ENCODE data around the gene NOD1. TPM values are rescaled to one million over a fixed set of nuclear protein-coding genes. Genes with fewer than 3 reads are reported as not detected.
"Not testable (repeated sequence)": the region's sequence is repeated elsewhere in the genome, so short reads cannot be mapped to it uniquely, and the experiment has no call there.

Gene NOD1
- total RNA-seq, 1 experiment from 2014 or later, result 8.1 TPM

- intact Hi-C loops (cut with micrococcal nuclease; ENCODE audit: unreplicated experiment) (no loop called here), in situ Hi-C loops (cut with HindIII; ENCODE audit: low pct_unique_long_range_greater_than_20kb, low sequenced_read_pairs) (no loop called here)
- H3K4me1 ChIP-seq (ENCODE audit: control insufficient read depth, insufficient read depth, low read length), result no peaks in the 10 kb centered on the region
- H3K27me3 ChIP-seq (ENCODE audit: control insufficient read depth, insufficient read depth, low read length), result no peaks in the 10 kb centered on the region; the same call in 1 of the 2 replicates
- POLR2A ChIA-PET, result no interaction called here
- H3K9me3 ChIP-seq (ENCODE audit: control insufficient read depth, insufficient read depth, low read depth, low read length), result no peaks in the 10 kb centered on the region
- no peak for ATAC-seq
- H3K4me3 ChIP-seq (ENCODE audit: low read depth in 2 of 2, low read length in 2 of 2), result no peak overlapping the region
- no TSS peak for BruUV-seq (replicated peaks)
- no peak for DNase-seq (ENCODE audit: low read depth, low spot score)
- TF ChIP-seq TCF7L2 (IDR thresholded peaks at IDR 0.05; ENCODE audit: low read depth, low read length), result no peak
- no peak for TF ChIP-seq POLR2AphosphoS5 (IDR thresholded peaks at IDR 0.05; ENCODE audit: low read depth, low read length)
- TF ChIP-seq, protein P1, sequence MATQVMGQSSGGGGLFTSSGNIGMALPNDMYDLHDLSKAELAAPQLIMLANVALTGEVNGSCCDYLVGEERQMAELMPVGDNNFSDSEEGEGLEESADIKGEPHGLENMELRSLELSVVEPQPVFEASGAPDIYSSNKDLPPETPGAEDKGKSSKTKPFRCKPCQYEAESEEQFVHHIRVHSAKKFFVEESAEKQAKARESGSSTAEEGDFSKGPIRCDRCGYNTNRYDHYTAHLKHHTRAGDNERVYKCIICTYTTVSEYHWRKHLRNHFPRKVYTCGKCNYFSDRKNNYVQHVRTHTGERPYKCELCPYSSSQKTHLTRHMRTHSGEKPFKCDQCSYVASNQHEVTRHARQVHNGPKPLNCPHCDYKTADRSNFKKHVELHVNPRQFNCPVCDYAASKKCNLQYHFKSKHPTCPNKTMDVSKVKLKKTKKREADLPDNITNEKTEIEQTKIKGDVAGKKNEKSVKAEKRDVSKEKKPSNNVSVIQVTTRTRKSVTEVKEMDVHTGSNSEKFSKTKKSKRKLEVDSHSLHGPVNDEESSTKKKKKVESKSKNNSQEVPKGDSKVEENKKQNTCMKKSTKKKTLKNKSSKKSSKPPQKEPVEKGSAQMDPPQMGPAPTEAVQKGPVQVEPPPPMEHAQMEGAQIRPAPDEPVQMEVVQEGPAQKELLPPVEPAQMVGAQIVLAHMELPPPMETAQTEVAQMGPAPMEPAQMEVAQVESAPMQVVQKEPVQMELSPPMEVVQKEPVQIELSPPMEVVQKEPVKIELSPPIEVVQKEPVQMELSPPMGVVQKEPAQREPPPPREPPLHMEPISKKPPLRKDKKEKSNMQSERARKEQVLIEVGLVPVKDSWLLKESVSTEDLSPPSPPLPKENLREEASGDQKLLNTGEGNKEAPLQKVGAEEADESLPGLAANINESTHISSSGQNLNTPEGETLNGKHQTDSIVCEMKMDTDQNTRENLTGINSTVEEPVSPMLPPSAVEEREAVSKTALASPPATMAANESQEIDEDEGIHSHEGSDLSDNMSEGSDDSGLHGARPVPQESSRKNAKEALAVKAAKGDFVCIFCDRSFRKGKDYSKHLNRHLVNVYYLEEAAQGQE (IDR thresholded peaks at IDR 0.05; ENCODE audit: insufficient read depth in 1 of 2, low read depth in 2 of 2, low read length in 1 of 2), result no peak
- H3K36me3 ChIP-seq (ENCODE audit: control insufficient read depth, insufficient read depth, low read length), result no peaks in the 10 kb centered on the region
- no peak overlapping the region for H3K27ac ChIP-seq (ENCODE audit: low read length)
- CTCF ChIA-PET, result no interaction called here
Measured at GRCh38 chr7:30485667-30486066, 7.1 kb upstream of the NOD1 start.

DNA sequence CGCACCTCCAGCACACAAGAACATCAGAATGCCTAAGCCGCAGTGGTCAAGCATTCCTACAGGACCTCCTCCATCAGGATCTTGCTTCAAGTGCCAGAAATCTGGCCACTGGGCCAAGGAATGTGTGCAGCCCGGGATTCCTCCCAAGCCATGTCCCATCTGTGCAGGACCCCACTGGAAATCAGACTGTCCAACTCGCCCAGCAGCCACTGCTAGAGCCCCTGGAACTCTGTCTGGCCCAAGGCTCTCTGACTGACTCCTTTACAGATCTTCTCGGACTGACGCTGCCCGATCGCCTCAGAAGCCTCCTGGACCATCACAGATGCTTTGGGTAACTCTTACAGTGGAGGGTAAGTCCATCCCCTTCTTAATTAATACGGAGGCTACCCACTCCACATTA is 2.8 kb upstream of the NOD1 start:
- DNase-seq (ENCODE audit: low read depth, low spot score); H3K27me3 ChIP-seq (ENCODE audit: control insufficient read depth, insufficient read depth, low read length); H3K4me3 ChIP-seq (ENCODE audit: low read depth in 2 of 2, low read length in 2 of 2); intact Hi-C loops (cut with micrococcal nuclease; ENCODE audit: unreplicated experiment); H3K36me3 ChIP-seq (ENCODE audit: control insufficient read depth, insufficient read depth, low read length); CTCF ChIA-PET; in situ Hi-C loops (cut with HindIII; ENCODE audit: low pct_unique_long_range_greater_than_20kb, low sequenced_read_pairs); H3K27ac ChIP-seq (ENCODE audit: low read length); H3K9me3 ChIP-seq (ENCODE audit: control insufficient read depth, insufficient read depth, low read depth, low read length); BruUV-seq (replicated peaks); POLR2A ChIA-PET; ATAC-seq: not testable (repeated sequence)
- peaks cover 18% of the 10 kb centered on the region; the same call in 1 of the 2 replicates for H3K4me1 ChIP-seq (ENCODE audit: control insufficient read depth, insufficient read depth, low read length)

- H3K27ac ChIP-seq (ENCODE audit: low read length), result peak overlapping the region; percentile 93
- CTCF ChIA-PET, result no interaction called here
- no peak for ATAC-seq
- no peaks in the 10 kb centered on the region for H3K36me3 ChIP-seq (ENCODE audit: control insufficient read depth, insufficient read depth, low read length)
- peak; percentile 20 for DNase-seq (ENCODE audit: low read depth, low spot score)
- TF ChIP-seq, protein P1 (IDR thresholded peaks at IDR 0.05; ENCODE audit: insufficient read depth in 1 of 2, low read depth in 2 of 2, low read length in 1 of 2), result no peak
- TF ChIP-seq SIN3A (IDR thresholded peaks at IDR 0.05; ENCODE audit: borderline replicate concordance, insufficient read depth, low read depth, low read length), result no peak
- no peak for TF ChIP-seq TCF7L2 (IDR thresholded peaks at IDR 0.05; ENCODE audit: low read depth, low read length)
- TF ChIP-seq, protein P2, sequence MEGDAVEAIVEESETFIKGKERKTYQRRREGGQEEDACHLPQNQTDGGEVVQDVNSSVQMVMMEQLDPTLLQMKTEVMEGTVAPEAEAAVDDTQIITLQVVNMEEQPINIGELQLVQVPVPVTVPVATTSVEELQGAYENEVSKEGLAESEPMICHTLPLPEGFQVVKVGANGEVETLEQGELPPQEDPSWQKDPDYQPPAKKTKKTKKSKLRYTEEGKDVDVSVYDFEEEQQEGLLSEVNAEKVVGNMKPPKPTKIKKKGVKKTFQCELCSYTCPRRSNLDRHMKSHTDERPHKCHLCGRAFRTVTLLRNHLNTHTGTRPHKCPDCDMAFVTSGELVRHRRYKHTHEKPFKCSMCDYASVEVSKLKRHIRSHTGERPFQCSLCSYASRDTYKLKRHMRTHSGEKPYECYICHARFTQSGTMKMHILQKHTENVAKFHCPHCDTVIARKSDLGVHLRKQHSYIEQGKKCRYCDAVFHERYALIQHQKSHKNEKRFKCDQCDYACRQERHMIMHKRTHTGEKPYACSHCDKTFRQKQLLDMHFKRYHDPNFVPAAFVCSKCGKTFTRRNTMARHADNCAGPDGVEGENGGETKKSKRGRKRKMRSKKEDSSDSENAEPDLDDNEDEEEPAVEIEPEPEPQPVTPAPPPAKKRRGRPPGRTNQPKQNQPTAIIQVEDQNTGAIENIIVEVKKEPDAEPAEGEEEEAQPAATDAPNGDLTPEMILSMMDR (IDR thresholded peaks at IDR 0.05), result no peak
- no peak for TF ChIP-seq POLR2AphosphoS5 (IDR thresholded peaks at IDR 0.05; ENCODE audit: low read depth, low read length)
- no peaks in the 10 kb centered on the region for H3K27me3 ChIP-seq (ENCODE audit: control insufficient read depth, insufficient read depth, low read length)
- intact Hi-C loops (cut with micrococcal nuclease; ENCODE audit: unreplicated experiment), result no loop called here
- no peaks in the 10 kb centered on the region for H3K9me3 ChIP-seq (ENCODE audit: control insufficient read depth, insufficient read depth, low read depth, low read length)
- POLR2A ChIA-PET, result no interaction called here
- in situ Hi-C loops (cut with HindIII; ENCODE audit: low pct_unique_long_range_greater_than_20kb, low sequenced_read_pairs), result no loop called here
- BruUV-seq (replicated peaks), result no TSS peak
- H3K4me1 ChIP-seq (ENCODE audit: control insufficient read depth, insufficient read depth, low read length), result peaks cover 20% of the 10 kb centered on the region; the same call in 1 of the 2 replicates
- H3K4me3 ChIP-seq (ENCODE audit: low read depth in 2 of 2, low read length in 2 of 2), result peak overlapping the region; percentile 81 to 88
Measured at GRCh38 chr7:30479202-30480120, 877 bp upstream of the NOD1 start.
